PC-9 (cell line): ENCODE results near the gene ROR2. TPM values are rescaled to one million over a fixed set of nuclear protein-coding genes. Genes with fewer than 3 reads are reported as not detected.

Source experiments
- BruUV-seq: library from RNA; stranded (reverse); fragments of 400-500 nt; replicated peaks from 2 replicates; lab custom pipeline; 2021; lab: Mats Ljungman, UMichigan
- CTCF ChIA-PET: fragments of 300-600 bp; sonication (Branson Sonifier 250); formaldehyde crosslinking; loops from one replicate; lab custom pipeline; 2022; ENCODE audit warnings: antibody characterized with exemption; lab: Charles Lee
- POLR2A ChIA-PET: fragments of 300-600 bp; sonication (Branson Sonifier 250); formaldehyde crosslinking; loops from one replicate; lab custom pipeline; 2022; ENCODE audit warnings: antibody characterized with exemption; ENCODE audit not compliant: unreplicated experiment; lab: Charles Lee
- DNase-seq, 2 experiments: peaks; one replicate each; pipeline versions ENCODE4 v3.0.0 to v3.0.0-alpha.2; 2015 to 2022; ENCODE audit warnings: mixed read lengths in 1 of 2
- H2AFZ ChIP-seq: fragments of 200-600 bp; sonication (generic); 2 replicates; pipeline ENCODE4 v1.8.1; 2017; ENCODE audit warnings: antibody characterized with exemption
- H3F3A ChIP-seq: fragments of 200-600 bp; sonication (generic); 2 replicates; pipeline ENCODE4 v1.8.1; 2017; ENCODE audit warnings: antibody characterized with exemption, mild to moderate bottlenecking, low read depth; ENCODE audit not compliant: insufficient read depth
- H3K27ac ChIP-seq: fragments of 200-600 bp; sonication (generic); 2 replicates; pipeline ENCODE4 v1.6.1; 2016; ENCODE audit warnings: mixed run types
- H3K27me3 ChIP-seq: fragments of 200-600 bp; sonication (generic); 2 replicates; pipeline ENCODE4 v1.6.1; 2016; ENCODE audit warnings: low read depth, mixed run types; ENCODE audit not compliant: insufficient read depth
- H3K36me3 ChIP-seq: fragments of 200-600 bp; sonication (generic); 2 replicates; pipeline ENCODE4 v1.6.1; 2016; ENCODE audit warnings: low read depth, mixed run types
- H3K4me1 ChIP-seq: fragments of 200-600 bp; sonication (generic); replicated peaks from 2 replicates; pipeline ENCODE4 v1.6.1; 2016; ENCODE audit warnings: mixed run types; ENCODE audit not compliant: insufficient read depth
- H3K4me2 ChIP-seq: fragments of 200-600 bp; sonication (generic); 2 replicates; pipeline ENCODE4 v1.6.1; 2017; ENCODE audit warnings: mixed run types
- H3K4me3 ChIP-seq: fragments of 200-600 bp; sonication (generic); 2 replicates; pipeline ENCODE4 v1.6.1; 2016; ENCODE audit warnings: mixed run types
- H3K79me2 ChIP-seq: fragments of 200-600 bp; sonication (generic); 2 replicates; pipeline ENCODE4 v1.6.1; 2017; ENCODE audit warnings: low read depth, mixed run types
- H3K9me2 ChIP-seq: fragments of 200-600 bp; sonication (generic); 2 replicates; pipeline ENCODE4 v1.8.1; 2017; ENCODE audit warnings: mild to moderate bottlenecking; ENCODE audit not compliant: insufficient read depth
- H3K9me3 ChIP-seq: fragments of 200-600 bp; sonication (generic); 2 replicates; pipeline ENCODE4 v1.8.1; 2016; ENCODE audit warnings: low read depth; ENCODE audit not compliant: insufficient read depth
- H4K20me1 ChIP-seq: fragments of 200-600 bp; sonication (generic); 2 replicates; pipeline ENCODE4 v1.8.1; 2017; ENCODE audit not compliant: insufficient read depth
- EZH2 ChIP-seq: fragments of 200-600 bp; sonication (generic); IDR thresholded peaks from 2 replicates; pipeline ENCODE4 v1.8.0; 2017; ENCODE audit warnings: antibody characterized with exemption, low read depth
- intact Hi-C: fragments of 100-400 bp; cut with micrococcal nuclease; formaldehyde crosslinking; loops from one replicate; pipeline ENCODE4 v1.10.0; 2022; ENCODE audit not compliant: unreplicated experiment
- microRNA-seq: library from miRNA; unstranded; fragments of <30 nt; microRNA quantifications from one replicate; pipeline ENCODE4 v1.2.0, GENCODE V29; 2021; ENCODE audit warnings: borderline number of aligned reads, borderline replicate concordance
- total RNA-seq: library from RNA; stranded (reverse); gene quantifications from 2 replicates; pipeline ENCODE4 v1.2.3, GENCODE V29; 2021
- TF ChIP-seq, protein P1 (sequence below): fragments of 200-600 bp; sonication (generic); conservative IDR thresholded peaks from 2 replicates; pipeline ENCODE4 v1.6.1; 2017; ENCODE audit warnings: mixed run types, antibody characterized with exemption, mild to moderate bottlenecking, moderate library complexity

Gene ROR2
- total RNA-seq, 1 experiment from 2014 or later = not detected

DNA sequence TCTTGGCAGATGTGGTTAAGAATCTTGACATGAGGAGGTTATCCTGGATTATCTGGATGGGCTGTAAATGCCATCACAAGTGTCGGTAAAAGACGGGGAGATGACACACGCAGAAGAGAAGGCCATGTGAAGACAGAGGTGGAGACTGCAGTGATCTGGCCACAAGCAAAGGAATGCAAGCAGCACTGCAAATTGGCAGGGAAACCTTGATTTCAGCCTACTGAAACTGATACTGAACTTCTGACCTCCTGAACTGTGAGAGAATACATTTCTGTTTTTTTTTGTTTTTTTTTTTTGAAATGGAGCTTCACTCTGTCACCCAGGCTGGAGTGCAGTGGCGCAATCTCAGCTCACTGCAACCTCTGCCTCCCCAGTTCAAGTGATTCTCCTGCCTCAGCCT, 433.9 kb downstream of the ROR2 start:
- H3K9me3 ChIP-seq = 0 out of 2 replicates have a peak, but pooled peaks cover 1% of the 10 kb centered on the region
- CTCF ChIA-PET = no interaction called here
- TF ChIP-seq, protein P1, sequence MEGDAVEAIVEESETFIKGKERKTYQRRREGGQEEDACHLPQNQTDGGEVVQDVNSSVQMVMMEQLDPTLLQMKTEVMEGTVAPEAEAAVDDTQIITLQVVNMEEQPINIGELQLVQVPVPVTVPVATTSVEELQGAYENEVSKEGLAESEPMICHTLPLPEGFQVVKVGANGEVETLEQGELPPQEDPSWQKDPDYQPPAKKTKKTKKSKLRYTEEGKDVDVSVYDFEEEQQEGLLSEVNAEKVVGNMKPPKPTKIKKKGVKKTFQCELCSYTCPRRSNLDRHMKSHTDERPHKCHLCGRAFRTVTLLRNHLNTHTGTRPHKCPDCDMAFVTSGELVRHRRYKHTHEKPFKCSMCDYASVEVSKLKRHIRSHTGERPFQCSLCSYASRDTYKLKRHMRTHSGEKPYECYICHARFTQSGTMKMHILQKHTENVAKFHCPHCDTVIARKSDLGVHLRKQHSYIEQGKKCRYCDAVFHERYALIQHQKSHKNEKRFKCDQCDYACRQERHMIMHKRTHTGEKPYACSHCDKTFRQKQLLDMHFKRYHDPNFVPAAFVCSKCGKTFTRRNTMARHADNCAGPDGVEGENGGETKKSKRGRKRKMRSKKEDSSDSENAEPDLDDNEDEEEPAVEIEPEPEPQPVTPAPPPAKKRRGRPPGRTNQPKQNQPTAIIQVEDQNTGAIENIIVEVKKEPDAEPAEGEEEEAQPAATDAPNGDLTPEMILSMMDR = no peak
- no peak for TF ChIP-seq EZH2
- no peaks in the 10 kb centered on the region for H3K79me2 ChIP-seq
- DNase-seq = no peak
- POLR2A ChIA-PET = no interaction called here
- intact Hi-C loops = no loop called here
- no peaks in the 10 kb centered on the region for H3F3A ChIP-seq
- H3K4me3 ChIP-seq = no peak overlapping the region
- no peaks in the 10 kb centered on the region for H3K4me1 ChIP-seq
- no peaks in the 10 kb centered on the region for H3K9me2 ChIP-seq
- no peak overlapping the region for H2AFZ ChIP-seq
- BruUV-seq = no TSS peak
- no peak overlapping the region for H3K4me2 ChIP-seq
- H3K27ac ChIP-seq = no peak overlapping the region
- no peaks in the 10 kb centered on the region for H3K36me3 ChIP-seq
- no peaks in the 10 kb centered on the region for H3K27me3 ChIP-seq
- no peaks in the 10 kb centered on the region for H4K20me1 ChIP-seq

DNA sequence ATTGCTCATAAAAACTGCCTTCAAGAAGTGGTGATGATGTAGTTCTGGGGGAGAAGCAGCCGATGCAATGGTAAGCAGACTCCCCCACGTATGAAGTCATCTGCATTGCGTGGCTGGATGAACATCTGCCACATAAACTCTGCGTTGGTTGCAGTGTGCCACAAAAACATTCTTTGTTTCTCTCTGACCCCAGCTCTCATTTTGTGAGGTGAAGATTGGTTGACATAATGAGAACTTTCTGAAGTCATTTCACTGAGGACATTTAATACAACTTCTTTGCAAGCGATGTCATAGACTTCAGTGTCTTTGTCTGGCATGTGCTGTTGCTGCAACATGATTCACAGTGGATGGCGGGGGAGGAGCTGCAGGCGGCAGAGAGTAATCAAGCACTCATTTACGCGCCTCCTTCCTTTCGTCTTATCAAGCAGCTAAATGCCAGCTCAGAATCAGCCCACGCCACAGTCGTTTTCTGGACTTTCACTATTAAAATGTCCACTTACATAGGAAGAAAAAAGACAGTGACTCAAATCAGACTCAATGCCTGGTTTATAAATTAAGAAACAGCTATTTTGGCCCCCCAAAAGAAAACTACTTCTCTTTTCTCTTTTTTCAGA, 434.8 kb downstream of the ROR2 start:
- DNase-seq = no peak
- H3K36me3 ChIP-seq = no peaks in the 10 kb centered on the region
- no peak overlapping the region for H3K4me3 ChIP-seq
- no peak overlapping the region for H3K27ac ChIP-seq
- H3K4me1 ChIP-seq = no peaks in the 10 kb centered on the region
- no peak for TF ChIP-seq EZH2
- TF ChIP-seq, protein P1 = no peak
- CTCF ChIA-PET = no interaction called here
- no peaks in the 10 kb centered on the region for H3F3A ChIP-seq
- H3K4me2 ChIP-seq = no peak overlapping the region
- no TSS peak for BruUV-seq
- H4K20me1 ChIP-seq = no peaks in the 10 kb centered on the region
- no peaks in the 10 kb centered on the region for H3K27me3 ChIP-seq
- H3K9me2 ChIP-seq = no peaks in the 10 kb centered on the region
- intact Hi-C loops = no loop called here
- H3K79me2 ChIP-seq = no peaks in the 10 kb centered on the region
- H3K9me3 ChIP-seq = no peaks in the 10 kb centered on the region
- no peak overlapping the region for H2AFZ ChIP-seq
- POLR2A ChIA-PET = interaction anchor here (0.7 kb wide), 1 partner anchor 1734 kb away, joined by 4 read pairs; no protein-coding TSS in a partner anchor

Small RNA genes lying within 50 kb of the gene (microRNA-seq; reads per million reads assigned to microRNA genes)
- gene MIR3910-1 = not detected
- not detected for gene MIR3910-2

Other genes with a start within 250 kb of the ROR2 start
- 80.9 and 103 TPM in 2 replicates for gene SPTLC1, start 165.2 kb upstream of the ROR2 start, total RNA-seq